Measurements from ENCODE around the gene ZNF574.
"Not testable (repeated sequence)": the region's sequence is repeated elsewhere in the genome, so short reads cannot be mapped to it uniquely, and the experiment has no call there.

ZNF574 gene

GRCh38 chr19:42095142-42095813, 19.3 kb downstream of the ZNF574 start:
- DNase-seq: peak in 2 of 10 donors; percentile 71 to 73
- intact Hi-C loops (cut with DNase I): no loop called here

GRCh38 chr19:42095814-42096230, 19.9 kb downstream of the ZNF574 start:
- intact Hi-C loops (cut with DNase I): no loop called here
- DNase-seq: peak in 2 of 10 donors; percentile 77 to 81

- DNase-seq: peak in 1 of 10 donors; percentile 24
- intact Hi-C loops (cut with DNase I): no loop called here
These were observed 20.4 kb downstream of the ZNF574 start for GRCh38 chr19:42096255-42096837.

- intact Hi-C loops (cut with DNase I): no loop called here
- DNase-seq: peak in 1 of 10 donors; percentile 12
These were observed 21.5 kb downstream of the ZNF574 start for GRCh38 chr19:42097461-42097860.

- intact Hi-C loops (cut with DNase I): no loop called here
- DNase-seq: peak in 1 of 10 donors; percentile 45
These were observed 22.8 kb downstream of the ZNF574 start for GRCh38 chr19:42098781-42099180.

GRCh38 chr19:42099336-42099925, 23.5 kb downstream of the ZNF574 start:
- peak in 2 of 10 donors; percentile 47 to 73 for DNase-seq
- intact Hi-C loops (cut with DNase I): no loop called here

GRCh38 chr19:42100241-42100640, 24.3 kb downstream of the ZNF574 start:
- intact Hi-C loops (cut with DNase I); DNase-seq: not testable (repeated sequence)

GRCh38 chr19:42102877-42103276, 26.9 kb downstream of the ZNF574 start:
- no peak for DNase-seq
- intact Hi-C loops (cut with DNase I): no loop called here

- intact Hi-C loops (cut with DNase I): no loop called here
- DNase-seq: no peak
These were observed 29.4 kb downstream of the ZNF574 start for GRCh38 chr19:42105368-42105767.

- intact Hi-C loops (cut with DNase I): no loop called here
- DNase-seq: peak; percentile 46 to 96 (median 75)
These were observed 32.8 kb downstream of the ZNF574 start for GRCh38 chr19:42108527-42109389.

GRCh38 chr19:42109896-42110295, 33.9 kb downstream of the ZNF574 start:
- DNase-seq: peak in 2 of 10 donors; percentile 16 to 20
- intact Hi-C loops (cut with DNase I): no loop called here

GRCh38 chr19:42110658-42111057, 34.7 kb downstream of the ZNF574 start:
- intact Hi-C loops (cut with DNase I): no loop called here
- DNase-seq: no peak

GRCh38 chr19:42111384-42111783, 35.4 kb downstream of the ZNF574 start:
- peak in 1 of 10 donors; percentile 1 for DNase-seq
- intact Hi-C loops (cut with DNase I): no loop called here

- no peak for DNase-seq
These were observed 35.8 kb downstream of the ZNF574 start for GRCh38 chr19:42111811-42112210.

GRCh38 chr19:42113641-42114348, 37.8 kb downstream of the ZNF574 start:
- DNase-seq: peak in 1 of 10 donors; percentile 27
- intact Hi-C loops (cut with DNase I): no loop called here

More at GRCh38 chr19:42111811-42112210, 35.8 kb downstream of the ZNF574 start:
- intact Hi-C loops (cut with DNase I): no loop called here

GRCh38 chr19:42114412-42114811, 38.4 kb downstream of the ZNF574 start:
- intact Hi-C loops (cut with DNase I): no loop called here
- peak in 1 of 10 donors; percentile 45 for DNase-seq

- intact Hi-C loops (cut with DNase I): no loop called here
- peak in 1 of 10 donors; percentile 29 for DNase-seq
These were observed 39.3 kb downstream of the ZNF574 start for GRCh38 chr19:42115219-42115618.

- peak in 1 of 10 donors; percentile 40 for DNase-seq
- intact Hi-C loops (cut with DNase I): no loop called here
These were observed 39.7 kb downstream of the ZNF574 start for GRCh38 chr19:42115705-42116104.

GRCh38 chr19:42116308-42117075, 40.5 kb downstream of the ZNF574 start:
- DNase-seq: peak in 1 of 10 donors; percentile 72
- intact Hi-C loops (cut with DNase I): no loop called here

Data from posterior cingulate gyrus (tissue), 11 donors.